ENCODE results near the gene GPATCH2. TPM values are rescaled to one million over a fixed set of nuclear protein-coding genes. Genes with fewer than 3 reads are reported as not detected.
"Not testable (repeated sequence)": the region's sequence is repeated elsewhere in the genome, so short reads cannot be mapped to it uniquely, and the experiment has no call there.

The GPATCH2 gene
- total and polyA plus RNA-seq, 12 donors = 2.3 to 10.6 (median 7.3) TPM

DNA sequence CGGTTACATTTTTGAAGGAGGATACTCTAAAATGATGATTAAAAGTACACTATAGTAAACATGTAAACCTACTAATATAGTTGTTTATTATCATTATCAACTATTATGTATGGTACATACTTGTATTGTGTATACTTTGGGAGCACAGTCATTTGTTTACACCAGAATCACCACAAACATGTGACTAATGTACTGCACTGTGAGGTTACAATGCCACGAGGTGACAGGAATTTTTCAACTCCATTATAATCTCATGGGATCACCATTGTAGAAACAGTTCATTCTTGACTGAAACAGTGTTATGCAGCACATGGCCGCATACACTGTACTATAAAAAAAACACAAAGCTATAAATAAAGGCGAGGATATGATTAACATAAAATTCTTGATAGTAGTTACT, 44.3 kb downstream of the GPATCH2 start:
- no peak overlapping the region for H3K4me3 ChIP-seq
- no peak for DNase-seq
- no peaks in the 10 kb centered on the region for H3K27me3 ChIP-seq
- ATAC-seq = no peak
- intact Hi-C loops (cut with DNase I) = no loop called here
- H3K36me3 ChIP-seq = peaks cover 0 to 25% (median 0%) of the 10 kb centered on the region in 9 donors
- TF ChIP-seq, protein P1, sequence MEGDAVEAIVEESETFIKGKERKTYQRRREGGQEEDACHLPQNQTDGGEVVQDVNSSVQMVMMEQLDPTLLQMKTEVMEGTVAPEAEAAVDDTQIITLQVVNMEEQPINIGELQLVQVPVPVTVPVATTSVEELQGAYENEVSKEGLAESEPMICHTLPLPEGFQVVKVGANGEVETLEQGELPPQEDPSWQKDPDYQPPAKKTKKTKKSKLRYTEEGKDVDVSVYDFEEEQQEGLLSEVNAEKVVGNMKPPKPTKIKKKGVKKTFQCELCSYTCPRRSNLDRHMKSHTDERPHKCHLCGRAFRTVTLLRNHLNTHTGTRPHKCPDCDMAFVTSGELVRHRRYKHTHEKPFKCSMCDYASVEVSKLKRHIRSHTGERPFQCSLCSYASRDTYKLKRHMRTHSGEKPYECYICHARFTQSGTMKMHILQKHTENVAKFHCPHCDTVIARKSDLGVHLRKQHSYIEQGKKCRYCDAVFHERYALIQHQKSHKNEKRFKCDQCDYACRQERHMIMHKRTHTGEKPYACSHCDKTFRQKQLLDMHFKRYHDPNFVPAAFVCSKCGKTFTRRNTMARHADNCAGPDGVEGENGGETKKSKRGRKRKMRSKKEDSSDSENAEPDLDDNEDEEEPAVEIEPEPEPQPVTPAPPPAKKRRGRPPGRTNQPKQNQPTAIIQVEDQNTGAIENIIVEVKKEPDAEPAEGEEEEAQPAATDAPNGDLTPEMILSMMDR (IDR thresholded peaks at IDR 0.05) = no peak
- no peaks in the 10 kb centered on the region for H3K4me1 ChIP-seq
- H3K27ac ChIP-seq = no peak overlapping the region
- no peaks in the 10 kb centered on the region for H3K9me3 ChIP-seq
- 71 to 78% methylated on average over 4 of the region's 4 CpGs for WGBS, 2 donors

DNA sequence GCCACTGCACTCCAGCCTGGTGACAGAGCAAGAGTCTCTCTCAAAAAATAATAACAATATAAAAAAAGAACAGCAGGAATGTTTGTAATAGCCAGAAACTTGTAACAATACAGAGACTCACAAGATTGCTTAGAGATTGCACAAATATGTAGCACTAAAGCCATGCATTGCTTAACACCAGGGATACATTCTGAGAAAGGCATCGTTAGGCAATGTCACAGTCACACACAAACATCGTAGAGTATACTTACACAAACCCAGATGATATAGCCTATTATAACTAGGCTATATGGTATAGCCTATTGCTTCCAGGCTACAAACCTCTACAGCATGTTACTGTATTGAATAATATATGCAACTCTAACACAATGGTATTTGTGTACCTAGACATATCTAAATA, 45.3 kb downstream of the GPATCH2 start:
- H3K4me3 ChIP-seq = no peak overlapping the region
- H3K27me3 ChIP-seq = no peaks in the 10 kb centered on the region
- no peak overlapping the region for H3K27ac ChIP-seq
- TF ChIP-seq, protein P1 (IDR thresholded peaks at IDR 0.05) = no peak
- H3K9me3 ChIP-seq = no peaks in the 10 kb centered on the region
- peaks cover 0 to 29% (median 0%) of the 10 kb centered on the region in 9 donors for H3K36me3 ChIP-seq
- ATAC-seq (no peak), DNase-seq (no peak)
- WGBS, 2 donors = 95 to 96% methylated on average over 2 of the region's 2 CpGs
- H3K4me1 ChIP-seq = no peaks in the 10 kb centered on the region
- intact Hi-C loops (cut with DNase I) = no loop called here

DNA sequence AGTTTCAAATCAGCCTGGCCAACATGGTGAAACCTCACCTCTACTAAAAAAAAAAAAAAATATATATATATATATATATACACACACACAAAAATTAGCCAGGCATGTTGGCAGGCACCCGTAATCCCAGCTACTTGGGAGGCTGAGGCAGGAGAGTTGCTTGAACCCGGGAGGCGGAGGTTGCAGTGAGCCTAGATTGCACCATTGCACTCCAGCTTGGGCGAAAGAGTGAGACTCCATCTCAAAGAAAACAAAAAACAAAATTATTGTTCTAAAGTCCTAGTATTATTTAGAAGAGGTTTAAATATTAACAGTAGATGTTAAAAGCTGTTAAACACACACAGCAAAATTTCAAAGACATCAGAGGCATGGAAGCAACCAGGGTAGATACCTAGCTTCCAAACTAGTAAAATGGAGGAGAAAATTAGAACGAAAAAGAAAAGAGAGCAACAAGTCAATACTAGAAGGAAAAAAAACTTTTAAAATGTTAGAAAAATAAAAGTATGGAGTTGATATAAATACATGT, 46.5 kb downstream of the GPATCH2 start:
- H3K4me3 ChIP-seq; H3K4me1 ChIP-seq; H3K27me3 ChIP-seq; intact Hi-C loops (cut with DNase I); DNase-seq; H3K27ac ChIP-seq; ATAC-seq; H3K9me3 ChIP-seq: not testable (repeated sequence)
- H3K36me3 ChIP-seq = peaks cover 0 to 29% (median 0%) of the 10 kb centered on the region in 9 donors
- 99 to 100% methylated on average over 5 of the region's 5 CpGs for WGBS, 2 donors

DNA sequence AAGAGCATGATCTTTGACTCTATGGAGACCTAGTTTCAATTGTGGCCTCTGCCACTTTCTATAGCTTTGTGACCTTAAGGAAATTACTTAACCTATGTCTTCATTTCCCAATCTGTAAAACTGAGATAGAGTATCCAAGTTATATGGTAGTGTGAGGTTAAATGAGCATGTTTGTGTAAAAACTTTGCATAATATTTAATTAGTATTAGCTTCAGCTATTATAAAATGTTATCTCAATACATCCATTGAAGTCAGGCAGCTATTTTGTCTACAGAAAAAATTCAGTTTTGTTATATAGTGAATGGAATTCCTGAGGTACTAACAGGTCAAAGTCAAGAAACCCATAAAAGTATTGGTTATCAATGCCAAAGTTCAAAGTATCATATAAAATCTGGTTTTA, 53.6 kb downstream of the GPATCH2 start:
- no peak overlapping the region for H3K27ac ChIP-seq
- DNase-seq (no peak), ATAC-seq (no peak)
- no peaks in the 10 kb centered on the region for H3K9me3 ChIP-seq
- intact Hi-C loops (cut with DNase I) = no loop called here
- H3K4me3 ChIP-seq = no peak overlapping the region
- no peaks in the 10 kb centered on the region for H3K27me3 ChIP-seq
- peaks cover 0 to 4% (median 0%) of the 10 kb centered on the region in 9 donors for H3K36me3 ChIP-seq
- TF ChIP-seq, protein P1 (IDR thresholded peaks at IDR 0.05) = no peak
- H3K4me1 ChIP-seq = no peaks in the 10 kb centered on the region

DNA sequence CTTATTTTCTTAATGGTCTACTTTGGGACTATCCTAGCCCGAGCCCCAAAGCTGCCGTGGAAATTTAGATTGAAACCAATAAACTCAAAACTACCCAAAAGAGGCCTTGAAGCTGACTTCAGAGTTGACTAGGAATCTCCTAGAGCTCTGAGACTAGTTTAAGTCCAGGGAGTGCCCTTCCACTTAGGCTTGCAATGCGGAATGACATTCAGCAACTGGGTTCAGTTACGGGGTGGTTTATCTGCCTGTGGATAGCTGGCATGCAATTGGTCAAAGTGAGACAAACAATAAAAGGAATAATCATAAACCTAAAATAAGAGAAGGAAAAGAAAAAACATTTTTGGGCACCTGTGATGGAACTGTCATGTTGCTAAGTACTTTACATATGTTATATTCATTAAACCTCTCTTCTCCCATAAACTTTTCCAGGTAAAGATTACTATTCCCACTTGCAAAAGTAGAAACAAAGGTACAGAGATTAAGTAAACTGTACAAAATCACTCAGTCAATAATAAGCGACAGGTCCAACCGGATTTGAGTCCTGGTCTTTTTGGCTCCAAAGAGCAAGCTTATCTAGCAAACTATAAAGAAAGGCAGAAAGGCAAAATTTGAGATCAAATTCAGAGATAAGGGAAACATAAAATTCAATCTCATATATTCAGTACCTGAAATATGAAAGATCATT, 56.5 kb downstream of the GPATCH2 start:
- Histone ChIP-seq H3K9me3 (peaks cover 0 to 3% (median 0%) of the 10 kb centered on the region in 11 donors), H3K27ac (no peak overlapping the region), H3K36me3 (no peaks in the 10 kb centered on the region), H3K4me3 (no peak overlapping the region), H3K4me1 (no peaks in the 10 kb centered on the region), H3K27me3 (no peaks in the 10 kb centered on the region)
- TF ChIP-seq, protein P1 (IDR thresholded peaks at IDR 0.05) = no peak
- ATAC-seq = no peak
- DNase-seq = no peak
- intact Hi-C loops (cut with DNase I) = no loop called here
- WGBS, 2 donors = 94% methylated on average over 6 of the region's 6 CpGs

All from heart right ventricle (tissue), 16 donors.